HEK293 (cell line): ENCODE results near the gene C16orf78.
A peak's percentile ranks its signal among the peaks of the same experiment; 100 is the strongest.

ENCODE experiments used
- CTCF ChIA-PET: fragments of 350-600 bp; formaldehyde crosslinking; extraction: SDS; loops from one replicate; lab custom pipeline; 2021; ENCODE audit warnings: antibody characterized with exemption; lab: Yijun Ruan, JAX
- POLR2A ChIA-PET: fragments of 300-600 bp; formaldehyde crosslinking; extraction: SDS; loops from one replicate; lab custom pipeline; 2020; ENCODE audit warnings: antibody characterized with exemption, inconsistent platforms; lab: Yijun Ruan, JAX
- H3K27ac ChIP-seq: fragments of 200-500 bp; sonication (Bioruptor generic); 2 replicates; pipeline ENCODE4 v1.5.1; 2014; ENCODE audit warnings: low read depth, low read length, control low read depth, inconsistent platforms; ENCODE audit errors: extremely low read depth
- H3K36me3 ChIP-seq, 2 experiments: fragments of 200-500 bp in 1 of 2; sonication (Bioruptor generic) in 1 of 2; 1 replicate in 1 of 2; 2 replicates in 1 of 2; pipeline ENCODE4 v1.5.1; 2014 to 2017; ENCODE audit warnings: inconsistent platforms in 2 of 2, low read length in 2 of 2; ENCODE audit not compliant: control insufficient read depth in 2 of 2, insufficient read depth in 1 of 2
- H3K4me1 ChIP-seq: fragments of 200-500 bp; sonication (Bioruptor generic); 2 replicates; pipeline ENCODE4 v1.5.1; 2014; ENCODE audit warnings: mild to moderate bottlenecking, low read length, inconsistent platforms; ENCODE audit not compliant: control insufficient read depth, insufficient read depth
- H3K4me3 ChIP-seq: 2 replicates; pipeline ENCODE4 v1.5.1; 2011; ENCODE audit warnings: low read depth, mild to moderate bottlenecking, control low read depth, low read length, moderate library complexity
- H3K9me3 ChIP-seq: fragments of 200-500 bp; sonication (Bioruptor generic); 2 replicates; pipeline ENCODE4 v1.5.1; 2014; ENCODE audit warnings: low read depth, low read length, inconsistent platforms; ENCODE audit not compliant: control insufficient read depth, insufficient read depth
- BCL6B ChIP-seq: fragments of 450-650 bp; formaldehyde crosslinking; IDR thresholded peaks from 2 replicates; pipeline ENCODE4 v1.5.1; 2017; ENCODE audit warnings: missing biosample characterization, missing genetic modification characterization
- EGR2 ChIP-seq: fragments of 450-650 bp; formaldehyde crosslinking; IDR thresholded peaks from 2 replicates; pipeline ENCODE4 v1.5.1; 2016; ENCODE audit warnings: low read depth, missing biosample characterization, missing genetic modification characterization
- REST ChIP-seq: fragments of 450-650 bp; formaldehyde crosslinking; IDR thresholded peaks from 2 replicates; pipeline ENCODE4 v1.5.1; 2016; ENCODE audit warnings: missing biosample characterization, missing genetic modification characterization
- TSHZ1 ChIP-seq: fragments of 450-650 bp; formaldehyde crosslinking; IDR thresholded peaks from 2 replicates; pipeline ENCODE4 v1.5.1; 2016; ENCODE audit warnings: missing biosample characterization, missing genetic modification characterization, borderline replicate concordance
- ZBTB20 ChIP-seq: fragments of 450-650 bp; formaldehyde crosslinking; IDR thresholded peaks from 2 replicates; pipeline ENCODE4 v1.5.1; 2016; ENCODE audit warnings: missing biosample characterization, missing genetic modification characterization
- ZBTB26 ChIP-seq: fragments of 450-650 bp; formaldehyde crosslinking; optimal IDR thresholded peaks from 2 replicates; pipeline ENCODE3; 2016; ENCODE audit warnings: missing biosample characterization, mild to moderate bottlenecking, missing genetic modification characterization
- ZBTB44 ChIP-seq: fragments of 450-650 bp; IDR thresholded peaks from 2 replicates; pipeline ENCODE4 v1.5.1; 2018; ENCODE audit warnings: missing biosample characterization, mild to moderate bottlenecking, missing genetic modification characterization
- ZBTB49 ChIP-seq: fragments of 450-650 bp; formaldehyde crosslinking; IDR thresholded peaks from 2 replicates; pipeline ENCODE4 v1.5.1; 2016; ENCODE audit warnings: missing biosample characterization, missing genetic modification characterization, low read depth
- ZIC2 ChIP-seq: fragments of 450-650 bp; formaldehyde crosslinking; IDR thresholded peaks from 2 replicates; pipeline ENCODE4 v1.5.1; 2016; ENCODE audit warnings: missing biosample characterization, missing genetic modification characterization
- ZNF133 ChIP-seq: fragments of 450-650 bp; formaldehyde crosslinking; IDR thresholded peaks from 2 replicates; pipeline ENCODE4 v1.5.1; 2016; ENCODE audit warnings: missing biosample characterization, missing genetic modification characterization
- ZNF366 ChIP-seq: fragments of 450-650 bp; formaldehyde crosslinking; conservative IDR thresholded peaks from 2 replicates; pipeline ENCODE4 v1.5.1; 2016; ENCODE audit warnings: missing biosample characterization, missing genetic modification characterization
- ZNF423 ChIP-seq: fragments of 450-650 bp; formaldehyde crosslinking; IDR thresholded peaks from 2 replicates; pipeline ENCODE4 v1.5.1; 2016; ENCODE audit warnings: missing biosample characterization, missing genetic modification characterization
- ZNF514 ChIP-seq: fragments of 450-650 bp; formaldehyde crosslinking; IDR thresholded peaks from 2 replicates; pipeline ENCODE4 v1.5.1; 2016; ENCODE audit warnings: missing biosample characterization, missing genetic modification characterization
- ZNF624 ChIP-seq: fragments of 450-650 bp; formaldehyde crosslinking; IDR thresholded peaks from 2 replicates; pipeline ENCODE4 v1.5.1; 2017; ENCODE audit warnings: missing biosample characterization, missing genetic modification characterization
- ZNF664 ChIP-seq: fragments of 450-650 bp; formaldehyde crosslinking; IDR thresholded peaks from 2 replicates; pipeline ENCODE4 v1.5.1; 2016; ENCODE audit warnings: missing biosample characterization, missing genetic modification characterization
- ZNF707 ChIP-seq: fragments of 450-650 bp; formaldehyde crosslinking; IDR thresholded peaks from 2 replicates; pipeline ENCODE4 v1.5.1; 2016; ENCODE audit warnings: missing biosample characterization, missing genetic modification characterization

C16orf78 gene

GRCh38 chr16:49419862-49420261 lies 46.3 kb downstream of the C16orf78 start:
- Histone ChIP-seq H3K9me3 (no peaks in the 10 kb centered on the region), H3K27ac (no peak overlapping the region), H3K4me1 (no peaks in the 10 kb centered on the region), H3K36me3 (no peaks in the 10 kb centered on the region), H3K4me3 (no peak overlapping the region)
- TF ChIP-seq ZNF624 (tag by site-specific recombination) = no peak
- TF ChIP-seq ZIC2 (tag by site-specific recombination) = peak; percentile 81
- TF ChIP-seq ZBTB49 (tag by site-specific recombination) = no peak
- no peak for TF ChIP-seq ZNF133 (tag by site-specific recombination)
- TF ChIP-seq ZNF423 = no peak
- no peak for TF ChIP-seq ZBTB26 (tag by site-specific recombination)
- no peak for TF ChIP-seq ZNF366 (tag by site-specific recombination)
- no peak for TF ChIP-seq ZNF514 (tag by site-specific recombination)
- no peak for TF ChIP-seq REST (tag by site-specific recombination)
- ChIA-PET POLR2A (no interaction called here), CTCF (interaction anchor here (1.1 kb wide), 1 partner anchor 12 kb away, joined by 4 read pairs; no protein-coding TSS in a partner anchor)

GRCh38 chr16:49422896-49423295 lies 49.3 kb downstream of the C16orf78 start:
- TF ChIP-seq ZNF707 (tag by site-specific recombination) (no peak), BCL6B (tag by site-specific recombination) (no peak), REST (tag by site-specific recombination) (peak; percentile 68), TSHZ1 (tag by site-specific recombination) (no peak), ZNF664 (tag by site-specific recombination) (no peak), ZNF133 (tag by site-specific recombination) (no peak), ZBTB20 (tag by site-specific recombination) (no peak), EGR2 (no peak), ZBTB44 (no peak)
- Histone ChIP-seq H3K4me1 (no peaks in the 10 kb centered on the region), H3K9me3 (no peaks in the 10 kb centered on the region), H3K36me3 (no peaks in the 10 kb centered on the region), H3K27ac (no peak overlapping the region), H3K4me3 (no peak overlapping the region)
- ChIA-PET POLR2A (no interaction called here), CTCF (no interaction called here)
